Pancreas (tissue), 10 donors: Measurements from ENCODE around the gene PELO. TPM values are rescaled to one million over a fixed set of nuclear protein-coding genes. Genes with fewer than 3 reads are reported as not detected.

Experiments
- ATAC-seq, 4 donors: fragments of 200-7000 bp; cut with Tn5 transposase; one replicate each; pipeline versions ENCODE4 v1.8.0 to v1.9.1; 2020; ENCODE audit warnings: mild to moderate bottlenecking in 4 of 4, moderate library complexity in 4 of 4
- DNase-seq, 6 donors: peaks; one replicate each; pipeline ENCODE4 v3.0.0-alpha.2; 2020
- FAIRE-seq: peaks from 2 replicates; lab custom pipeline; 2012; peaks lifted over from hg19 to GRCh38; lab: Jason Lieb, UNC
- H3K27ac ChIP-seq, 4 donors: fragments of 200-600 bp; sonication (generic); 1 replicate in 3 of 4; 2 replicates in 1 of 4; pipeline versions ENCODE4 v1.5.0 to v1.8.0; 2020
- H3K27me3 ChIP-seq, 4 donors: fragments of 200-600 bp; one replicate each; pipeline ENCODE4 v1.8.0; 2021
- H3K36me3 ChIP-seq, 3 donors: fragments of 200-600 bp; sonication (generic) in 1 of 3; one replicate each; pipeline versions ENCODE4 v1.5.0 to v1.8.0; 2020 to 2021
- H3K4me1 ChIP-seq, 3 donors: fragments of 200-600 bp; one replicate each; pipeline ENCODE4 v1.8.0; 2021
- H3K4me3 ChIP-seq, 4 donors: fragments of 200-600 bp; sonication (generic) in 2 of 4; one replicate each; pipeline versions ENCODE4 v1.5.0 to v1.8.0; 2020 to 2021
- H3K9me3 ChIP-seq, 4 donors: fragments of 200-600 bp; one replicate each; pipeline ENCODE4 v1.8.0; 2021
- CTCF ChIP-seq, 4 donors: fragments of 200-600 bp; sonication (generic) in 3 of 4; IDR thresholded peaks; one replicate each; pipeline versions ENCODE4 v1.5.0 to v1.8.0; 2021; ENCODE audit warnings: antibody characterized with exemption in 4 of 4
- WGBS, 2 donors: extraction: QIAGEN DNeasy Blood & Tissue Kit; methylation state at CpG; one replicate each; pipeline ENCODE4 v1.1.7; 2013; 5-methylcytosine and 5-hydroxymethylcytosine counted together
- intact Hi-C, 3 donors: fragments of 100-400 bp; cut with DNase I; formaldehyde crosslinking; loops; one replicate each; pipeline versions ENCODE4 v1.11.1 to v1.14.2; 2022
- polyA plus RNA-seq, 2 donors: library from polyadenylated mRNA; stranded (reverse); fragments of 200-250 nt; gene quantifications; one replicate each; pipeline ENCODE4 v1.2.3, GENCODE V29; 2013
- total RNA-seq, 6 donors: library from RNA; stranded (reverse); fragmentation: NEBNext Ultra II Directional in 4 of 6; extraction: Animal tissue kit (Norgen Biotek cat#: 25700) in 4 of 6; gene quantifications; one replicate each; pipeline versions ENCODE4 v1.2.1 to v1.2.4, GENCODE V29; 2021 to 2023
- donor health status: healthy with polysubstance abuse.
- donor health status: DM: no; HTN: no; CAD: no; lungs with moderate emphysema.
- donor health status: DM: no; HTN: no; CAD: no.
- donor health status: control.
- donor health status: control.
- donor health status: Bipolar disorder and iron deficiency.
- donor health status: DM: yes; HTN: yes; CAD: no.
- donor health status: DM: no; HTN: no; CAD: no.
- donor health status: DM: no; HTN: no; CAD: no.
- donor health status: DM: yes; HTN: yes; CAD: no.

The PELO gene
- total and polyA plus RNA-seq, 8 donors, result 2.0 to 12.2 (median 7.0) TPM

GRCh38 chr5:52776116-52776515 is 11.6 kb upstream of the PELO start:
- no peak for TF ChIP-seq CTCF (IDR thresholded peaks at IDR 0.05)
- Histone ChIP-seq H3K27ac (no peak overlapping the region), H3K4me1 (peaks cover 0 to 4% (median 0%) of the 10 kb centered on the region in 3 donors), H3K4me3 (no peak overlapping the region), H3K9me3 (no peaks in the 10 kb centered on the region), H3K27me3 (no peaks in the 10 kb centered on the region), H3K36me3 (no peaks in the 10 kb centered on the region)
- no peak for ATAC-seq
- 89% methylated on average over 2 of the region's 2 CpGs for WGBS, 2 donors
- DNase-seq, result no peak
- intact Hi-C loops, result no loop called here
- FAIRE-seq, result no peak

GRCh38 chr5:52777186-52777585 is 10.5 kb upstream of the PELO start:
- Histone ChIP-seq H3K9me3 (no peaks in the 10 kb centered on the region), H3K27ac (no peak overlapping the region), H3K4me3 (no peak overlapping the region), H3K4me1 (peaks cover 0 to 3% (median 0%) of the 10 kb centered on the region in 3 donors), H3K27me3 (no peaks in the 10 kb centered on the region), H3K36me3 (no peaks in the 10 kb centered on the region)
- DNase-seq (no peak), ATAC-seq (no peak), FAIRE-seq (no peak)
- TF ChIP-seq CTCF (IDR thresholded peaks at IDR 0.05), result no peak
- 75 to 82% methylated on average over 4 of the region's 4 CpGs for WGBS, 2 donors
- intact Hi-C loops, result no loop called here

- Histone ChIP-seq H3K36me3 (no peaks in the 10 kb centered on the region), H3K4me1 (no peaks in the 10 kb centered on the region), H3K4me3 (no peak overlapping the region), H3K9me3 (no peaks in the 10 kb centered on the region), H3K27me3 (no peaks in the 10 kb centered on the region), H3K27ac (no peak overlapping the region)
- ATAC-seq (no peak), DNase-seq (no peak), FAIRE-seq (no peak)
- WGBS, 2 donors, result 64 to 78% methylated on average over 1 of the region's 1 CpG
- TF ChIP-seq CTCF (IDR thresholded peaks at IDR 0.05), result no peak
- intact Hi-C loops, result no loop called here
Measured at GRCh38 chr5:52778781-52779180, 8.9 kb upstream of the PELO start.

GRCh38 chr5:52779213-52779612 is 8.5 kb upstream of the PELO start:
- TF ChIP-seq CTCF (IDR thresholded peaks at IDR 0.05), result no peak
- H3K4me3 ChIP-seq, result no peak overlapping the region
- ATAC-seq, result no peak
- intact Hi-C loops, result no loop called here
- DNase-seq, result no peak
- H3K36me3 ChIP-seq, result no peaks in the 10 kb centered on the region
- no peaks in the 10 kb centered on the region for H3K9me3 ChIP-seq
- H3K27ac ChIP-seq, result no peak overlapping the region
- FAIRE-seq, result no peak
- H3K27me3 ChIP-seq, result no peaks in the 10 kb centered on the region
- H3K4me1 ChIP-seq, result no peaks in the 10 kb centered on the region

GRCh38 chr5:52783226-52783959 is 4.3 kb upstream of the PELO start:
- intact Hi-C loops, result loop anchor here in 1 of 3 donors (10.0 kb wide), 1 partner anchor 131 kb away; no protein-coding TSS in a partner anchor
- no peak overlapping the region for H3K27ac ChIP-seq
- H3K4me1 ChIP-seq, result peaks cover 0 to 4% (median 4%) of the 10 kb centered on the region in 3 donors
- ATAC-seq (no peak), FAIRE-seq (no peak), DNase-seq (no peak)
- no peaks in the 10 kb centered on the region for H3K36me3 ChIP-seq
- H3K4me3 ChIP-seq, result no peak overlapping the region
- WGBS, 2 donors, result 68 to 71% methylated on average over 2 of the region's 2 CpGs
- TF ChIP-seq CTCF (IDR thresholded peaks at IDR 0.05), result no peak
- no peaks in the 10 kb centered on the region for H3K27me3 ChIP-seq
- H3K9me3 ChIP-seq, result no peaks in the 10 kb centered on the region
